NCI-H1930 (cell line): ENCODE data around the gene NF2.

Source experiments
- DNase-seq, 2 experiments: peaks; one replicate each; lab custom pipeline; 2025; lab: John Stamatoyannopoulos, UW

NF2 gene

DNA sequence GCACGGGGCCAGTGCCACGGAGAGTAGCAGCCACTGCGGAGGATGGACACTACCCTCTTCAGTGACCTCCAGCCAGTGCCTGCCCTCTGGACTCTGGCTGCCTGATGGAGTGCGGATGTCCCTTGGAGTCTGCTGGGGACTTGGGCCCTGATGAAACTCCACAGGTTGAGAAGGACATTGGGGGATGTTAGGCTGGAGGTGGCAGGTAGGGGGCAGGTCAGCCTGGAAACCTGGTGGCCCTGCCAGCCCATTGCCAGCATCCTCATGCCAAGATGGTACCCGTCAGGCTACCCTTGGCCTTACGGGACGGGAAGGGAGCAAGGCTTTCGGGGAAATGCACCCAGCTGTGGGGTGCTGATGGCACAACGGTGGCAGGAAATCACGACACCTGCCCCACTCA lies 120.3 kb downstream of the NF2 start:
- DNase-seq, result no peak

DNA sequence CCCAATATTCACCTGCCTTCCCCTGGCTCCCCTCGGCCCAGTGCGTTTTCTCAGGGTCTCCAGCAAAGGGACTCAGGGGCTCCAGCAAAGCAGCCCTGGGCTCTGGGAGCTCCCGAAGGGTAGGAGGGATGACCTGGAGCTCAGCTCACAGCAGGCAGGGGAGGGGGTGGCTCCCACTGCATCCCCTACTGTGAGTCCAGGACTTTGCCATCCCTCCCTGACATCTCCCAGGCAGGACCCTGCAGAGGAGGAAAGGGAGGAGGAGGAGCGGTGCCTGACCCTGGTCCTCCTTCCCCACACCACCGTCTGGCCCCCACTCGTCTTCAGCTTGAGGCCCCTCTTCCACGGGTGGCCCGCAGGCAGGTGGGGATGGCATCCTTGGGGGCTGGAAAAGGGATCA lies 121.4 kb downstream of the NF2 start:
- DNase-seq, result no peak

DNA sequence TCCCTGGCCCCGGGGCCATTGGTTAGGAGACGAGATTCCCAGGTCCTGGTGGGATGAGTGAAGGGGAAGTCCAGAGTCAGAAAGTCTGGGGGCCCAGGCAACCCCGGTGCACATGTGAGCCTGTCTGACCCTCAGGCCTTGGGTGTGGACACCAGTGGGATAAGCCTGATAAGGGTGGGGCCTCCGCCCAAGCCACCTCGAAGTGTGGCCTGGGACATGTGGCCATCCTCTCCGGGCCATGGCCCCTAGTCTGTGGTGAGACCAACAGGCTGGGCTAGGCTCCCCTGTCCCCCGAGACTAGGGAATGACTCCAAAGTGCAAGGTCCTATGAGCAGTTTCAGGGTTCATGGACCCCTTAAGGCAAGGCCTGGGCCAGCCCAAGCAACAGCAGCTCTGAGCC lies 122.7 kb downstream of the NF2 start:
- DNase-seq, result no peak

DNA sequence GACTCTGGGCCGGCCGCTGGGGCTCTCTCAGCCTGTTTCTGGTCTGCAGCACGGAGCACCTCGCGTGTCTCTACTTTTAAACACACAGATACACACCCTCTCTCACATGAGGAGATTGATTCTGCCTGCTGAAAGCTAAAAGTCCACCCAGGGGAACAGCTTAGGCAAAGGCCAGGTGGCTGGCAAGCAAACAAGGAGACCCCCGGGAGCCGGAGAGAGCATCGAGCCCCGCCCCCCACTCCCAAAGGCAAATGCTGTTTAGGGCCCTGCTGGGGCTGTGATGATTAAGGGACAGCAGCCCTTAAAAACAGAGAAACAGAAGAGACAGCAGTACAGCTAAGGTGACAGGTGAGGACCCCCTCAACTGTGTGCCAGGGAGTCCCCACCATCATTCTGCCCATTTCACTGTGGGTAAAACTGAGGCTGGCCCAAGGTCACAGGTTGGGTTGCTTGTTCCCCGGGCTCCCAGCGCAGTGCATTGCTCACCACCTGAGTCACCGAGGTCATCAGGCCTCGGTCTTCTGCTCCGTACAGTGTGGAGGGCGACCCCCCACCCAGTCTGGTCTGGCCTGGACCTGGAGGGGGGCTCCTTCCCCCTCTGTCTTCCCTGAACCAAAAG lies 123.2 kb downstream of the NF2 start:
- DNase-seq, result no peak

DNA sequence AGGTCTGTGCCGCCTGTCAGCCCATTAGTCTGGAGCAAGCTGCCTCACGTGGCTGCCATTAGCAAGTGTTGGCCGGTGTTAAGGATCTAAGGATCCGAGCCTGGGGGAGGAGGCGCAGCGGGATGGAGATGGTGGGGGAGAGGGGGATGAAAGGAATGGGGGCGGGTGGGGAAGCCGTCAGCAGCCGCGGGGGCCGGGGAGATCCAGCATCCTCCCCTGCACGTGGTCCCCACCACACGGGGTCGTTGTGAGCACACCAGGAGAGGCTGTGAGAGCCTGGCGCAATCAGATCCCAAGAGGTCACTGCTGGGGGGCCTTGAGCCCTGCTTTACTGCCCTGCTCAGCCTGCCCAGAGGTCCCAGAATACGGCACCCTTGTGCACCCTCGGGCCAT lies 123.7 kb downstream of the NF2 start:
- DNase-seq, result no peak

DNA sequence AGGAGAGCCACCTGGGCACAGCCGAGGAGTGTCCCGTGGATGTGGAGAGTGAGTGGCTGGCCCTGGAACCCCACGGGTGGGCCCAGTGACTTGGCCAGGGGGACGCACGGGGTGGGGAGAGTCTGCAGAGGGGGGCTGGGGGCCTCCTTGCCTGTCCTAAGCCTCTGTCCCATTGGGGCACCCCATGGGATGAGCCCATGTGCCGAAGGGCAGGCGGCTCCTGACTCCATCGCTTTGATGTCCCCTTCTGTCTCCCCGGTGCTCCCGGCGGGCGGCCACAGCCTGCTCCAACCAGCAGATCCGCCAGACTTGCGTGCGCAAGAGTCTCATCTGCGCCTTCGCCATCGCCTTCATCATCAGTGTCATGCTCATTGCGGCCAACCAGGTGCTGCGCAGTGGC lies 125.7 kb downstream of the NF2 start:
- no peak for DNase-seq

DNA sequence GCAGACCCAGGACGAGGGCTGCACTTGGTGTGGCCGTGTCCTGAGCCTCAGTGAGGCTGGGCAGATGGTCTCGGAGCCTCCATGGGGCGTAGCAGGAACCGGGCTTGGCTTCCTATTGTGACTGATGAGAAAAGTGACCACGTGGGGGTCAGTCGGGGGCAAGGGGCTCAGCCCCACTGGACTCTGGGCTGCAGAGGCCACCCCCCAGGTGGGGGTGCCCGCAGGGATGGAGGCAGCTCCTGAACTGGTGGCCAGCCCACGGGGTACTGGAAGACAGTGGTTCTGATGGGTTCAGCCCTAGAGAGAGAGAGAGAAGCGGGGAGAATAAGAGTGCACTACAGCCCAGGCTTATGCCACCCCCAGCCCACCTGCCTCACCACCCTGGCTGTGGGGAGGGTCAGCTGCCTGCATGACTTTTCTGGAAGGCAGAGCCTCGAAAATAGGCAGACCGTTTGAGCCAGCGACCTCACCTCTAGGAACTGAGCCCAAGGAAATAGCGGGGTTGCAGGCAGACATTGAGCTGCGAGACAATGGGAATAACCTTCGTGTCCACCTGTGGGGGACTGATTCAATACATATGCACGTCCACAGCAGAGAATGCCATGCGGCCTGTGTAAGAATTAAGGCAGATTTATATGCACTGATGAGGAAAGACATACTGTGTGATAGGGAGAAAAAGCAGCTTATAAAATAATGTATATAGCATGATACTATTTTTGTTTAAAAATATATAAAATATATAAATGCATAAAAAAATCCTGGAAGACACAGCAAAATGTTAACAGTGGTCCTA lies 127.8 kb downstream of the NF2 start:
- no peak for DNase-seq

DNA sequence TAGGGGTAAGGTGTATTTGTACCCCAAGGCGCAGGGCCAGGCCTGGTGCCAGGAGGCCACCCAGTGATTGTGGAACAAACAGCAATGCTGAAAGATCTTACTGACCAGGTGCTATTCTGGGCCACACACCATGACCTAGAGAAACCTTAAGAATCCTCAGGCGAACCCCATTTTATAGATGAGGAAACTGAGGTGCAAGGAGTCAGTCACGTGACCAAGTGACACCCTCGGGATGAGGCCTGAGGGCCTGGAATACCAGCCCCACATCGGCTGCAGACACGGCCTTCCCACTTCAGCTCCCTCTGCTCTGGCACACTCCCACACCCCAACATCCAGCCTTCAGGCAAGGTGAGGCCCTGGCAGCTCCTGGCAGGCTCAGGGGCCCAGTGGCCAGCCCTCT lies 129.4 kb downstream of the NF2 start:
- DNase-seq, result no peak

DNA sequence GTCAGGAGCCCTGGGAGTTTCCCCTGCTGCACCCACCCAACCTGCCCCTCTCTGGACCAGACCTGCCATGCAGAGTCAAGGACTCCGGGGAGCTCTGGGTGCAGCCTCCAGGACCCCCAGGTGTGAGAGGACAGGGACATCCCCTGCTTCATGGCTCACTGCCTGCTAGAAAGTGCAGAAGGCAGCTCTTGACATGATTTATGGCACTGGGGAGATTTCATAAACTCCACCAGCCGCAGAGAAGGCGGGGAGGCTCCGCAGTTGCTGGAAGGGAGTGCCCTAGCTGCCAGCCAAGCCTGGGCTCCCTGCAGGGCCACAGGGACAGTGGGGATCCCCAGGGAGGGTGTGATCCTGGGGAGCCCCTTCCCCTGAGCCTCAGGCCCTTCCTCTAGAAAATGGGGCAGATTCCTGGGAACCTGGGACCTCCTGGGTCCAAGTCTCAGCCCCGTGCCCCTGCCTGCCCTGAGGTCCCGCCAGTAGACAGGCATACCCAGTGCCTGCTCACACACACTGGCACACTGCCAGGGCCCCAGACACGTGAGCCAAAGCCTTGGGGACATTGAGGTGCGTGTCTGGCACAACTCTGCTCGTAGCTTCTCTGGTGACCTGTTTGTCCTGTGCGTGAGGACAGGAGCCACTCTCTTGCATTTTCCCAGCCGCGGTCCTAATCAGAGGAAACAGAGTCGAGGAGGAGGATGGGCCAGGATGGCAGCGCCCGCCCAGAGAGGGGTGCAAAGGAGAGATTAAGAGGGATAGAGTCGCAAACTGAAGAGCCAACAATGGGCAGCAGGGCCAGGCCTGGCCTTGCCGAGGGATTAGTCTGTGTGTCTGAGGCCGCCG lies 130.1 kb downstream of the NF2 start:
- DNase-seq, result no peak

DNA sequence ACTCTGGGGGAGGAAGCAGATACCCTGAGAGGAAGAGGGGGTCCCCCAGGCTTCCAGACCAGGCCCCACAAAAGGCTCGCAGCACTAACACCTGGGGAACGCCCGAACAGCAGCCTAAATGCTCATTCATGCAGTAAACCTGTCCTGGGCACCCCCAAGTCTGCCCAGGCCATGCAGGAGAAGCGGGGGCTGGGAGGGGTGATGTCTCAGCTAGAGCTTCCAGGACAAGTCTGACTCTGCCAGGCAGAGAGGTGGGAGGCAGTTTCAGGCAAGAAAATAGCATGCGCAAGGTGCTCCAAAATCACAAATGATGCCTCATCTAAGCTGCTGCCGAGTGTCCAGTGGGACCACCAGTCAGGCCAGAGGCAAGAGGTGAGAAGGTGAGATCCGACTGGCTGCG lies 131.0 kb downstream of the NF2 start:
- no peak for DNase-seq

DNA sequence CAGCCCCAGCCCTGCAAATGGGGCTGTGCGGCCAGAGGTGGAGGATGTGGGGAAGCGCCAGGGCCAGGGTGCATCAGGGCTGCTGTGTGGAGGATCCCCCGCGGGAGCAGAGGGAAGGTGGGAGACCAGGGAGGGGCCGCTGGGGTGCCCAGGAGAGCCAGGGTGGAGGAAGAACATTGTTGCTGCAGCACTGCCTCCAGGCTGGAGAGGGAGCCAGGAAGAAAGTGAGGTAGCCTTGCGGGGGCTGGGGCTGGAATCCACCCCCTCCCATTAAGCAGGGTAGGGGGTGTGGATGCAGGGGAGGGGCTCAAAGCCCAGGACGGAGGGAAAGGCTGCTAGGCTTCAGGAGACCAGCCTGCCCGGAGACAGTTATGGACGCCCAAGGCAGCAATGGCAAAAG lies 131.4 kb downstream of the NF2 start:
- no peak for DNase-seq

DNA sequence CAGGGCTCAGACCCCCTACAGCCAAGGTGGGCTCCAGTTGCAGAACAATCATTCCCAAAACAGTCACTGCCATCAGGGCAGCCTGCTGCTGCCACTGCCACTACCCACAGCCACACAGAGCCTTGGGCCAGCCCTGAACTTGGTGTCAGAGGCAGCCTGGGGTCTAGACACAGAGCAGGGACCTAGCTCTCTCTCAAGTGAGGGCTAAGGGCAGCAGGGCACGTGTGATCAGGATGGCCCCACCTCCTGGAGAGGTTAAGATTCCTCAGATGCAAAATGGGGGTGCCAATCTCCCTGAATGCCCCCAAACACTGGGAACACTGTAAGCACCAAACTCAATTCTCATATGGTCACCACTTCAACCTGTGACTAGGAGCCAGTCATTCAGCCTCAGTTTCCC lies 132.0 kb downstream of the NF2 start:
- DNase-seq, result no peak

DNA sequence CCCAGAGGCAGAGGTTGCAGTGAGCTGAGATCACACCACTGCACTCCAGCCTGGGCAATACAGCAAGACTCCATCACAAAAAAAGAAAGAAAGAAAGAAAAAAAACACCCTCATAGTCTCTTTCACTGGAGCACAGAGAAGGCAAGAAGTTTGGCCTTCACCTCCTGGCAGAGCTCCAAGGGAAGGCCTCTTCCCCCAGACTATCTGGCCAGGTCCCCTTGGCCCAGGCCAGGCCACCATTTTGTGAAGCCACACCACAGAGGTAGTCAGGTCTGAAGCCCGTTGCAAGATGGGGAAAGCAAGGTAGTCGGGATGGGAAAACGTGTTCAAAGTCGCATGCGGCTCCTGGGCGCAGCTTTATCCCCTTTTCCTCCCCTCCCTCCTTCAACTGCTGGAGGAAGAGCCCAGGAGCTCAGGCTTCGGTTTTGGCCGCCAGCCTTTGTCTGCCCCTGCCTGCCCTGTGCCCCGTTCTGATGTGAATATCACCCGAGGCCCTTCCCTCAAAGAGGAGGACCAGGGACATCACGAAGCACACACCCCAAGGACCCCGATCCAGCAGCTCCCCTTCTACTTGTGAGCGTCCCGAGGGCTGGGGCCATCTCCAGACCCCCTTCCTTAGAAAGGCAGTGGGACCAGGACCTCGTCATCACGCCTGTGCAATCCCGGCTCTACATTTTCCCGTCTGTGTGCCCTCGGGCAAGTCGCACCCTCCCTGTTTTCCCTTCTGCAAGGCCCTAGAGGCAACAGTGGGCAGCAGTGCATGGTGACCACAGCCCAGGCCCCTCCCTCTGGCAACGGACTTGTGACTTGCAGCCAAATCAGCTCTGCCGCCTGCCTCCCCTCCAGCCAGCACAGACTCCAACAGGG lies 134.1 kb downstream of the NF2 start:
- no peak for DNase-seq

DNA sequence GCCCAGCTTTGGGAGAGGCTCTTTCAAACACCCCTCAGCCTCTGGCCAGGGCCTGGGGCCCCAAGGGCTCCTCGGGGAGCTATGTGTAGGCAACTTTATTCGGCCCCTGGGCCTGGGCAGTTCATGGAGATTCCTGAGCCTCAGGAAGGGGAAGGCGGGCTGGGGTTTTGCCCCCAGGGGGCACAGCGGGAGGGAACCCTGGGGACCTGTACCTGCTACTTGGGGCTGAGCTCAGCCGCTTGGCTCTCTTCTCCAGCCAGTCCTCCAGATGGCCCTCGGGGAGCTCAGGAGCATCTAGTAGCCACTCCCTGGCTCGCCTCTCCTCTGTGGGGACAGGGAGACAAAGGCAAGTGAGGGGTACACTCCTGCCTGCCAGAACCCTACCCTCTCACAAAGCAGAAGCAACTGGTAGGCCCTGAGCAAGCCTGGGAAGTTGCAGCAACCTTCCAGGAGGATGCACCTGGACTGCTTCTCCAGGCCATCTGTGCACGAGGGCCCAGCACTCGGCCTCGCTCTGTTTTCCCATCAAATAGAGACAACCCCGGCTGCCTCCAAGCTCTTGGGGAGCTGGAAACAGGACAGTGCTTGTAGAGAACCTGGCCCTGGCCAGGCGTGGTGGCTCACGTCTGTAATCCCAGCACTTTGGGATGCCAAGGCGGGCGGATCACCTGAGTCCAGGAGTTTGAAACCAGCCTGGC lies 134.8 kb downstream of the NF2 start:
- DNase-seq, result no peak

DNA sequence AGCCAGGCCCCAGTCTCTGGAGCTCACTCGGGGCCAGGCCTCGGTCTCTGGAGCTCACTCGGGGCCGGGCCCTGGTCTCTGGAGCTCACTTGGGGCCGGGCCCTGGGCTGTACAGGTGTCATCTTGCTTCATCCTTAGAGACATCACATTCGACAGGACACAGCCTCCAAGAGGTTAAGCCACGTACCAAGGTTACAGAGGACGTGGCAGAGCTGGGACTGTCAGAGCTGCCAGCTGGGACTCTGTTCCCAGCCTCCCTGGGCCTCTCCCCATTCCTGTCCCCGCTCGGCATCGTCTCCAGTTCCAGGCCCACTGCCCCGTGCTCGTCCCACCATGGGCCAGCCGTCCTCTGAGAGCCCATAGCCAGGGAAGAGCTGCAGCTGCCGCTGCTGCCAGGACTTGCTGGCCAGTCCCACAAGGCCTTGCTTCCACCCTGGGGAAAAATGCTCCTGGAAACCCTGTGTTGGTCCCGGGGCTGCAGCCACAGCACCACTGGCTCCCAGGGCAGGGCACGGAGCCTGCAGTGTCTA lies 136.0 kb downstream of the NF2 start:
- DNase-seq, result no peak

DNA sequence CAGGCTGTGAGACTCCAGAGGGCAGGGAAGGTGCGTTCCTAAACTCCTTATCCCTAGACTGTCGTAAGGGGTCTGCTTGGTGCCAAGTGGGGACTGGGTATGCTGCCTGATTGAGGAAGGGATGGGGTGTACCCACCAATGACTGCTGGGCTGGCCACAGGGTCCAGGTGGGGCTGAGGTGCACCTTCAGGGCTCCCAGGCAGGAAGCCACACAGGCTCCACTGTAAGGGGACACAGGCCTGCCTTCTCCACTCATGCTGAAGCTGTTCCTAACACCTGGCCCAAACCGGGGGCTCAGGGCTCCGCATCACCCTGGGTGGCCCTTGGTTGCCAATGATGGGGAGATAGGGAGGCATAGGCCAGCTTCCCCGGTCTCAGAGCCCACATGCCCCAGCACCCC lies 136.8 kb downstream of the NF2 start:
- DNase-seq, result no peak

DNA sequence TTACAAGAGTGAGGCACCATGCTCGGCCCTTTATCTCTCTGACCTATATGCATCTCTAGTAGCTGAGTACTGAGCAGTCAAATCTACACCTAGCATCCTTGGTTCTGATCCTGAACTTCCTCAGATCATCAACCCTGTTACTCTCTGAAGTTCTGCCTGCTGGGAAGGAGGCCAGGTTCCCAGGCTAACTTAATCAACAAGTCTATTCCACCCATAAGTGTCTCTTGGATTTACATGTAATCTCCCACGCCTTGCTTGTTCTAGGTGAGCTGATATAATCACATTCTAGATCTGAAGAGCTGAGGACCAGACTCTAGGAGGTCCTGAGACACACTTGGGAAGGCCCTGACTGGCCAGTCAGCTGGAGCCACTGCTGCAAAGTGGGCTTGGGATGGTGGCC lies 138.5 kb downstream of the NF2 start:
- no peak for DNase-seq

DNA sequence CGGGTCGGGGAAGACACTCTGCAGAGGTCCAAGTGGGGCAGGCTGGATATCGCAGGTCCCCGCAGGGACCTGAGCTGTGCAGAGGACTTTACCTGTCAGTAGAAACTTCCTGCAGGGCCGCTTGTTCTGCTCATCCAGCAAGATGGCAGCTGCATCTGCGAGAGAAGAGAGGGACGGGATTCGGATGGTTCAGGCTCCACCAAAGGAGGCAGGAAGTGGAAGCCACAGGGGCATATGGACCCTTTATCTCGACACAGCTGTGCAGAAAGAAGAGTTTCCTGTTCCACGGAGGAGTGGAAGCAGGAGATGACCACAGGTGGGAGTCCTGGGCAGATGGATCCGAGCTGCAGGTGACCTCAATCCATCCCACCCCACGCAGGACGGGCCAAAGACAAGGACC lies 138.9 kb downstream of the NF2 start:
- DNase-seq, result no peak

DNA sequence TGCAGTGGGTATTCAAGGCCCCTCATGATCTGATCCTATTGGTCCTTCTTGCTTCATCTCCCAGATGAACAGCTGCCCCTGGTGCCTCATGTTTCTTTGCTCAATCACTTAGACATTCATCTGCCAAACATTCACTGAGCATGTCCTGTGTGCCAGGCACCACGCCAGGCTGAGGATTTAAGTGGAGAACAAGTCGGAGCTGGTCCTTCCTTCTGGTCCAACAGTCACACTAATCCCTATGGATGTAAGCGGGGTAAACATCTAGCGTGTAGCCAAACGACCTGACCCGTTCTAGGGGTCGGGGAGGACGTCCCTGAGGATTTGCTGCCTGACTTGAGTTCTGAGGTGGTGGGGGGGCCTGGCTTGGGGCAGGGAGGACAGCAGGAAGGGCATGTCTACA lies 141.5 kb downstream of the NF2 start:
- no peak for DNase-seq

DNA sequence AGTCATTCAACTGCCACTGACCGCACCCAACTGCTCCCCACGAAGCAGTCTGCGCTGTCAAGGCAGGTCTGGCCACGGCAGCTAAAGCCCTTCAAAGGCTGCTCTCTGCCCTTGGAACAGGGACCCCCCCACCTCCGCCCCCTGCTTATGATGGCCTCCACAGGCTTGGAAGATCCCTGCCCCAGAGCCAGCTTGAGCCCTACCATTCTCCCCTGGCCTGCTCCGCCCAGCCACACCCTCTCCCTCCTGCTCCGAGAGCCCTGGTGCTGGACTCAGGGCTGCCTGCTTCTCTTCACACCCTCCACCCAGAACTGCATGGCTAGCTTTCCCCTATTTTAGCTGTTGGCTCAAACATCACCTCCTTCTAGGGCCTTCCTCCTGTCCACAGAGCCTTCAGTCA lies 144.4 kb downstream of the NF2 start:
- no peak for DNase-seq
